HG03521 (cell line): ENCODE results near the gene ACTN3.
"Not testable (repeated sequence)": the region's sequence is repeated elsewhere in the genome, so short reads cannot be mapped to it uniquely, and the experiment has no call there.

ENCODE experiments used
- ATAC-seq: cut with Tn5 transposase; IDR thresholded peaks from one replicate; pipeline ENCODE4 v1.9.1; 2021; ENCODE audit warnings: mild to moderate bottlenecking, moderate library complexity; ENCODE audit not compliant: unreplicated experiment

ACTN3 gene

GRCh38 chr11:66543263-66544107 lies 3.2 kb upstream of the ACTN3 start:
- no peak for ATAC-seq

- ATAC-seq, result not testable (repeated sequence)
These were observed 1.8 kb upstream of the ACTN3 start for GRCh38 chr11:66544952-66545351.

GRCh38 chr11:66545701-66546367 lies 869 bp upstream of the ACTN3 start, which contains the start of gene ZDHHC24:
ZDHHC24 (minus strand) TSS chr11:66546048; CDS start chr11:66546003, 45 bp downstream.
- ATAC-seq, result peak; percentile 74

- no peak for ATAC-seq
These were observed 411 bp downstream of the ACTN3 start for GRCh38 chr11:66546966-66547661.

GRCh38 chr11:66547662-66548009 lies 933 bp downstream of the ACTN3 start:
- no peak for ATAC-seq

- no peak for ATAC-seq
These were observed 1.3 kb downstream of the ACTN3 start for GRCh38 chr11:66548041-66548440.

GRCh38 chr11:66548774-66549630 lies 2.3 kb downstream of the ACTN3 start:
- ATAC-seq, result no peak

GRCh38 chr11:66549696-66550095 lies 3.0 kb downstream of the ACTN3 start:
- no peak for ATAC-seq

GRCh38 chr11:66550887-66551286 lies 4.2 kb downstream of the ACTN3 start:
- ATAC-seq, result no peak

GRCh38 chr11:66554602-66555001 lies 7.9 kb downstream of the ACTN3 start:
- ATAC-seq, result no peak

- ATAC-seq, result no peak
These were observed 8.7 kb downstream of the ACTN3 start for GRCh38 chr11:66555416-66555815.

GRCh38 chr11:66556086-66556485 lies 9.4 kb downstream of the ACTN3 start:
- no peak for ATAC-seq

- no peak for ATAC-seq
These were observed 11.1 kb downstream of the ACTN3 start for GRCh38 chr11:66557733-66558326.

- ATAC-seq, result no peak
These were observed 12.6 kb downstream of the ACTN3 start for GRCh38 chr11:66559142-66559865.

- no peak for ATAC-seq
These were observed 13.4 kb downstream of the ACTN3 start for GRCh38 chr11:66559866-66560676.

GRCh38 chr11:66561178-66561974 lies 14.7 kb downstream of the ACTN3 start:
- no peak for ATAC-seq

GRCh38 chr11:66561975-66562248 lies 15.2 kb downstream of the ACTN3 start:
- no peak for ATAC-seq

GRCh38 chr11:66562275-66562674 lies 15.6 kb downstream of the ACTN3 start:
- ATAC-seq, result no peak
